GM21619 (cell line): ENCODE results near the gene TMEM214.

Experiments
- ATAC-seq: cut with Tn5 transposase; IDR thresholded peaks from one replicate; pipeline ENCODE4 v1.9.1; 2021; ENCODE audit not compliant: unreplicated experiment

The TMEM214 gene

DNA sequence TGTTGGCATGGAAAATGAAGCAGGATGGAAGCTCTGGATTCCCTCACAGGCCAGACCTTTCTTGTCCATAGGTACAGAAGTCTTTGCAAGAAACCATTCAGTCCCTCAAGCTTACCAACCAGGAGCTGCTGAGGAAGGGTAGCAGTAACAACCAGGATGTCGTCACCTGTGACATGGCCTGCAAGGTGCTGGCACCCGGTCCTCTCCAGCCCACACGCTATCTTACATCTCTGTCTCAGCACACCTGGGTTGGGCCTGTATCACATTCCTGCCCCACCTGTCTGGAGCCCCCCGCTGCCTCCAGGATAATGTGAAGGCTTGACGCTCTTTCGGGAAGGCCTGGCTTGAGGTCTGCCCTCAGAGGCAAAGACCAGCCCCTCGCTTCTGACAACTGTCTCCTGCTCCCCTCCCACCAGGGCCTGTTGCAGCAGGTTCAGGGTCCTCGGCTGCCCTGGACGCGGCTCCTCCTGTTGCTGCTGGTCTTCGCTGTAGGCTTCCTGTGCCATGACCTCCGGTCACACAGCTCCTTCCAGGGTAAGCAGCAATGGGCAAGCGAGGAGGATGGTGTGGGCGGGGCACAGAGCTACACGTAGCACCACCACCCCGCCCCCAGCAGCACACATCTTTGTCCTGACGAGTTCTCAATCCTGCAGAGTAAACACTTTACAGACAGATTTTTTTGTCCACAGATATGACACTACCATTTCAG, 6.0 kb downstream of the TMEM214 start:
- no peak for ATAC-seq

- ATAC-seq = no peak
Measured at GRCh38 chr2:27039426-27039825, 6.7 kb downstream of the TMEM214 start.

GRCh38 chr2:27039871-27040270, 7.1 kb downstream of the TMEM214 start:
- no peak for ATAC-seq

GRCh38 chr2:27040282-27040681, 7.5 kb downstream of the TMEM214 start:
- no peak for ATAC-seq

DNA sequence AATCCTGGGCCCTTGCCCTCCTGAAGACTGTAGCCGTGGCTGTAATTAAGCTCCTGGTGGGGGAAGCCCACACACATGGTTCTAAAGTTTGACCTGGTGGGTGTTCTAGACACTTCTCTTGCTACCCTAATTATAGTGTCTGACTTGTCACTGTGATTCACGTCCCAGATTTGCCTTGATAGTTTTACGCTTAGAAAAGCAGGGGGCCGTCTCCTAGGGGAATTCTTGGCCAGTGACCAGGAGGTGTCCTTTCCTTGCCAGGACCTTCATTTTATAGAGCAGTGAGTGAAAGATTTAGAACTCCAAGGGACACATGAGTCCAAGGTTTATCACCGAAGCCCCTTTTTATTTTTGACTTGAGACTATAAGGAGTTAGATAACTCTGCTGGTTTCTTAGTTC, 9.0 kb downstream of the TMEM214 start:
- peak; percentile 31 for ATAC-seq

DNA sequence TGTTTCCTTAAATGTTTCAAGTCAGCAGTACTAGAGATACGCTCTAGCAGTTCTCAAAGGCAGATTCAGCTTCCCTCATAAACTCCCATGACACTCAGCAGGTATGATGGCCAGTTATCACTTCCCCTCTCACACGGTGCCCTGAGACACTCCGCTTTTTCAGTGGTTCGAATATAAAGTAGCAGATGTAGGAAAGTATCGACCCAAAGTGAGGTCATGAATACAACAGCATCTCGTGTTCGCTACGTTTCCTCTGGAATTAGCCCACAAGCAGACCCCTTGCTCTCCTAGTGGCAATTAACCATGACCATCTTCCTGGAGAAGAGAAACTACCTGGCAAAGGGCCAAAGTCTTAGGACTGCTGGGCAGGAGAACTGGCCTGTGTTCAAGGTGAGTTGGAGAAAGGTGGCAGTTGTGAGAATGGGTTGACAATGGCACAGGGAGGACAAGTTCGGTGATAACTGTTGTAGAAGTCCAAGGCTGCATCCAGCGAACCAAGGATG, 9.4 kb downstream of the TMEM214 start:
- ATAC-seq = peak; percentile 70

- no peak for ATAC-seq
Measured at GRCh38 chr2:27042985-27043634, 10.3 kb downstream of the TMEM214 start.

- ATAC-seq = peak; percentile 19
Measured at GRCh38 chr2:27049422-27050280, 16.9 kb downstream of the TMEM214 start.

GRCh38 chr2:27050281-27050995, 17.7 kb downstream of the TMEM214 start:
- peak; percentile 45 for ATAC-seq

- ATAC-seq = peak; percentile 70
Measured at GRCh38 chr2:27050996-27051901, 18.5 kb downstream of the TMEM214 start, which contains the start of gene AGBL5. TSS of gene AGBL5 (plus strand) at chr2:27051668. CDS start at chr2:27052959, 1,291 bp downstream.

- ATAC-seq = peak; percentile 1
Measured at GRCh38 chr2:27051902-27052645, 19.3 kb downstream of the TMEM214 start.

DNA sequence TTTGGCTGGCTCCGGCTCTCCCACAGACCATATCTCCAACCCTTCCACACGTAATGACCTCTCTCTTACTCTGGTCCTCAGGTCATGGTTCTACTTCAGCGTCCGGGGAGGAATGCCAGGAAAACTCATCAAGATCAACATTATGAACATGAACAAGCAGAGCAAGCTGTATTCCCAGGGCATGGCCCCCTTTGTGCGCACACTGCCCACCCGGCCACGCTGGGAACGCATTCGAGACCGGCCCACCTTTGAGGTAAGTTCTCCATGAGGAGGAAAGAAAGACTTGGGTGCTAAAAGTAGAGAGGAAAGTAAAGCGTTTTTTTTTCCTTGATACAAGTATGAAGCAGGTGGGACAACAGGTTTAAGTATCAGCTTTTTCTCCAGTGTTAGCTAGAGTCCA, 20.6 kb downstream of the TMEM214 start:
- no peak for ATAC-seq

- ATAC-seq = no peak
Measured at GRCh38 chr2:27053776-27054175, 21.0 kb downstream of the TMEM214 start.

- no peak for ATAC-seq
Measured at GRCh38 chr2:27054721-27055120, 22.0 kb downstream of the TMEM214 start.

- ATAC-seq = no peak
Measured at GRCh38 chr2:27057184-27057583, 24.4 kb downstream of the TMEM214 start.

- no peak for ATAC-seq
Measured at GRCh38 chr2:27058210-27058609, 25.4 kb downstream of the TMEM214 start.

GRCh38 chr2:27059141-27059820, 26.5 kb downstream of the TMEM214 start:
- ATAC-seq = no peak

- no peak for ATAC-seq
Measured at GRCh38 chr2:27060323-27060722, 27.6 kb downstream of the TMEM214 start.
